Glutamatergic neuron (in vitro differentiated cells): Measurements from ENCODE around the gene ZNF630. TPM values are rescaled to one million over a fixed set of nuclear protein-coding genes. Genes with fewer than 3 reads are reported as not detected.

Experiments used
- DNase-seq: peaks from one replicate; pipeline ENCODE4 v3.0.0; 2022
- H3K27ac Mint-ChIP-seq: one replicate; pipeline ENCODE4 v1.8.0; 2020; ENCODE audit warnings: mild to moderate bottlenecking, mixed read lengths, inconsistent platforms; ENCODE audit not compliant: unreplicated experiment
- H3K27me3 Mint-ChIP-seq: one replicate; pipeline ENCODE4 v1.8.0; 2020; ENCODE audit warnings: mild to moderate bottlenecking, moderate library complexity, mixed read lengths, inconsistent platforms; ENCODE audit not compliant: unreplicated experiment
- H3K36me3 Mint-ChIP-seq: one replicate; pipeline ENCODE4 v1.8.0; 2020; ENCODE audit warnings: mild to moderate bottlenecking, mixed read lengths, inconsistent platforms; ENCODE audit not compliant: unreplicated experiment
- H3K4me1 Mint-ChIP-seq: one replicate; pipeline ENCODE4 v1.8.0; 2020; ENCODE audit warnings: mild to moderate bottlenecking, low read depth, mixed read lengths, inconsistent platforms; ENCODE audit not compliant: unreplicated experiment
- H3K4me3 Mint-ChIP-seq: one replicate; pipeline ENCODE4 v1.8.0; 2020; ENCODE audit warnings: mild to moderate bottlenecking, mixed read lengths, inconsistent platforms; ENCODE audit not compliant: unreplicated experiment
- H3K9me3 Mint-ChIP-seq: one replicate; pipeline ENCODE4 v1.8.0; 2020; ENCODE audit warnings: mild to moderate bottlenecking, moderate library complexity, mixed read lengths, inconsistent platforms; ENCODE audit not compliant: unreplicated experiment
- total RNA-seq: library from RNA; stranded (reverse); fragmentation: NEBNext Ultra II Directional; extraction: Animal tissue kit (Norgen Biotek cat#: 25700); gene quantifications from one replicate; pipeline ENCODE4 v1.2.1, GENCODE V29; 2021; ENCODE audit not compliant: unreplicated experiment
- TF ChIP-seq, protein P1 (sequence below): fragments of 200-600 bp; sonication (generic); IDR thresholded peaks from one replicate; pipeline ENCODE4 v1.5.0; 2021; ENCODE audit not compliant: partially characterized antibody, unreplicated experiment

The ZNF630 gene
- total RNA-seq, 1 donor from 2014 or later: 2.8 TPM

GRCh38 chrX:48071986-48072605, 656 bp upstream of the ZNF630 start:
- H3K27ac Mint-ChIP-seq: peak overlapping the region; percentile 97
- H3K4me3 Mint-ChIP-seq: peak overlapping the region; percentile 91
- H3K36me3 Mint-ChIP-seq: no peaks in the 10 kb centered on the region
- H3K4me1 Mint-ChIP-seq: peaks cover 4% of the 10 kb centered on the region
- H3K9me3 Mint-ChIP-seq: peaks cover 7% of the 10 kb centered on the region
- TF ChIP-seq, protein P1, sequence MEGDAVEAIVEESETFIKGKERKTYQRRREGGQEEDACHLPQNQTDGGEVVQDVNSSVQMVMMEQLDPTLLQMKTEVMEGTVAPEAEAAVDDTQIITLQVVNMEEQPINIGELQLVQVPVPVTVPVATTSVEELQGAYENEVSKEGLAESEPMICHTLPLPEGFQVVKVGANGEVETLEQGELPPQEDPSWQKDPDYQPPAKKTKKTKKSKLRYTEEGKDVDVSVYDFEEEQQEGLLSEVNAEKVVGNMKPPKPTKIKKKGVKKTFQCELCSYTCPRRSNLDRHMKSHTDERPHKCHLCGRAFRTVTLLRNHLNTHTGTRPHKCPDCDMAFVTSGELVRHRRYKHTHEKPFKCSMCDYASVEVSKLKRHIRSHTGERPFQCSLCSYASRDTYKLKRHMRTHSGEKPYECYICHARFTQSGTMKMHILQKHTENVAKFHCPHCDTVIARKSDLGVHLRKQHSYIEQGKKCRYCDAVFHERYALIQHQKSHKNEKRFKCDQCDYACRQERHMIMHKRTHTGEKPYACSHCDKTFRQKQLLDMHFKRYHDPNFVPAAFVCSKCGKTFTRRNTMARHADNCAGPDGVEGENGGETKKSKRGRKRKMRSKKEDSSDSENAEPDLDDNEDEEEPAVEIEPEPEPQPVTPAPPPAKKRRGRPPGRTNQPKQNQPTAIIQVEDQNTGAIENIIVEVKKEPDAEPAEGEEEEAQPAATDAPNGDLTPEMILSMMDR: no peak
- H3K27me3 Mint-ChIP-seq: no peaks in the 10 kb centered on the region
- no peak for DNase-seq

GRCh38 chrX:48068096-48068887, 3.1 kb downstream of the ZNF630 start:
- H3K4me3 Mint-ChIP-seq: no peak overlapping the region
- H3K9me3 Mint-ChIP-seq: peaks cover 7% of the 10 kb centered on the region
- peaks cover 4% of the 10 kb centered on the region for H3K4me1 Mint-ChIP-seq
- H3K36me3 Mint-ChIP-seq: no peaks in the 10 kb centered on the region
- H3K27ac Mint-ChIP-seq: no peak overlapping the region
- TF ChIP-seq, protein P1: no peak
- H3K27me3 Mint-ChIP-seq: no peaks in the 10 kb centered on the region
- no peak for DNase-seq

- H3K9me3 Mint-ChIP-seq: no peaks in the 10 kb centered on the region
- no peaks in the 10 kb centered on the region for H3K27me3 Mint-ChIP-seq
- H3K4me3 Mint-ChIP-seq: no peak overlapping the region
- DNase-seq: no peak
- no peak overlapping the region for H3K27ac Mint-ChIP-seq
- TF ChIP-seq, protein P1: no peak
- H3K36me3 Mint-ChIP-seq: peaks cover 22% of the 10 kb centered on the region
- no peaks in the 10 kb centered on the region for H3K4me1 Mint-ChIP-seq
These were observed 7.2 kb downstream of the ZNF630 start for GRCh38 chrX:48064261-48064660.

DNA sequence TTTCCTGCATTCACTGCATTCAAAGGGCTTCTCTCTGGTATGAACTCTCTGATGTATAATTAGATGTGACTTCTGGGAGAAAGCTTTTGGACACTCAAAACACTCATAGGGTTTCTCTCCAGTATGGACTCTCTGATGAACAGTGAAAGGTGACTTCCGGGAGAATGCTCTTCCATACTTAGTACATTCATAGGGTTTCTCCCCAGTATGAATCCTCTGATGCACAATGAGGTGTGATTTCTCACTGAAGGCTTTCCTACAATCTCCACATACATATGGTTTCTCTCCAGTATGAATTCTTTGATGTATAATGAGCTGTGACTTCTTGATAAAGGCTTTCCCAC, 12.2 kb downstream of the ZNF630 start:
- H3K9me3 Mint-ChIP-seq: no peaks in the 10 kb centered on the region
- no peak overlapping the region for H3K4me3 Mint-ChIP-seq
- H3K27ac Mint-ChIP-seq: no peak overlapping the region
- peaks cover 30% of the 10 kb centered on the region for H3K36me3 Mint-ChIP-seq
- H3K27me3 Mint-ChIP-seq: no peaks in the 10 kb centered on the region
- TF ChIP-seq, protein P1: no peak
- DNase-seq: no peak
- H3K4me1 Mint-ChIP-seq: no peaks in the 10 kb centered on the region
